SK-N-SH (cell line): ENCODE results near the gene TMEM163. TPM values are rescaled to one million over a fixed set of nuclear protein-coding genes. Genes with fewer than 3 reads are reported as not detected.

Source experiments
- CTCF ChIA-PET: fragments of 300-600, 350-600 bp; formaldehyde crosslinking; extraction: SDS; loops from one replicate; lab custom pipeline; 2021; lab: Yijun Ruan, JAX
- POLR2A ChIA-PET: fragments of 350-600 bp; sonication (Branson Sonifier 250); formaldehyde crosslinking; extraction: SDS; loops from one replicate; lab custom pipeline; 2020; ENCODE audit warnings: antibody characterized with exemption, inconsistent platforms; lab: Yijun Ruan, JAX
- DNase-seq: peaks from one replicate; pipeline ENCODE4 v3.0.0; 2012
- H2AFZ ChIP-seq: fragments of 200-600 bp; sonication (generic); 2 replicates; pipeline ENCODE4 v1.8.1; 2016; ENCODE audit warnings: antibody characterized with exemption, mild to moderate bottlenecking, low read depth
- H3F3A ChIP-seq: fragments of 200-600 bp; sonication (generic); replicated peaks from 2 replicates; pipeline ENCODE3; 2016; ENCODE audit warnings: antibody characterized with exemption, mild to moderate bottlenecking; ENCODE audit not compliant: insufficient read depth
- H3K27ac ChIP-seq, 2 experiments: fragments of 200-500 bp in 1 of 2; fragments of 200-600 bp in 1 of 2; sonication (Bioruptor generic) in 1 of 2; sonication (generic), shearing (Covaris generic) in 1 of 2; 2 replicates each; pipeline versions ENCODE4 v1.5.1 to v1.6.1; 2014 to 2016; ENCODE audit warnings: low read depth in 2 of 2, inconsistent platforms in 1 of 2, low read length in 1 of 2, mild to moderate bottlenecking in 1 of 2, mixed read lengths in 1 of 2
- H3K27me3 ChIP-seq: fragments of 200-600 bp; sonication (generic), shearing (Covaris generic); 2 replicates; pipeline ENCODE4 v1.6.1; 2016; ENCODE audit warnings: mixed run types; ENCODE audit not compliant: insufficient read depth
- H3K36me3 ChIP-seq, 2 experiments: fragments of 200-500 bp in 1 of 2; fragments of 200-600 bp in 1 of 2; sonication (Bioruptor generic) in 1 of 2; sonication (generic) in 1 of 2; replicated peaks in 1 of 2; 2 replicates each; pipeline versions ENCODE3 to v1.5.1; 2014 to 2016; ENCODE audit warnings: low read length in 1 of 2, mild to moderate bottlenecking in 1 of 2; ENCODE audit not compliant: insufficient read depth in 2 of 2, control insufficient read depth in 1 of 2
- H3K4me1 ChIP-seq, 2 experiments: fragments of 200-500 bp in 1 of 2; fragments of 200-600 bp in 1 of 2; sonication (Bioruptor generic) in 1 of 2; sonication (generic), shearing (Covaris generic) in 1 of 2; 2 replicates each; pipeline versions ENCODE4 v1.5.1 to v1.6.1; 2014 to 2016; ENCODE audit warnings: low read depth in 1 of 2, low read length in 1 of 2, mixed run types in 1 of 2; ENCODE audit not compliant: insufficient read depth in 2 of 2, control insufficient read depth in 1 of 2
- H3K4me2 ChIP-seq: fragments of 200-600 bp; sonication (generic), shearing (Covaris generic); 2 replicates; pipeline ENCODE4 v1.6.1; 2017; ENCODE audit warnings: mixed run types
- H3K4me3 ChIP-seq, 2 experiments: fragments of 200-500 bp in 1 of 2; fragments of 200-600 bp in 1 of 2; sonication (Bioruptor generic) in 1 of 2; sonication (generic), shearing (Covaris generic) in 1 of 2; 2 replicates each; pipeline versions ENCODE4 v1.5.1 to v1.8.1; 2014 to 2016; ENCODE audit warnings: low read depth in 2 of 2, inconsistent platforms in 1 of 2, low read length in 1 of 2, mild to moderate bottlenecking in 1 of 2, mixed read lengths in 1 of 2, moderate library complexity in 1 of 2
- H3K79me2 ChIP-seq: fragments of 200-600 bp; sonication (generic); 2 replicates; pipeline ENCODE4 v1.8.1; 2017; ENCODE audit warnings: mild to moderate bottlenecking; ENCODE audit not compliant: insufficient read depth
- H3K9ac ChIP-seq: fragments of 200-600 bp; sonication (generic); 2 replicates; pipeline ENCODE4 v1.6.1; 2017; ENCODE audit warnings: mixed run types
- H3K9me2 ChIP-seq: fragments of 200-600 bp; sonication (generic); 2 replicates; pipeline ENCODE4 v1.6.1; 2017; ENCODE audit warnings: mixed run types
- H3K9me3 ChIP-seq: fragments of 200-600 bp; sonication (generic); 2 replicates; pipeline ENCODE4 v1.6.1; 2017; ENCODE audit warnings: mixed run types, mild to moderate bottlenecking, moderate library complexity
- H4K20me1 ChIP-seq: fragments of 200-600 bp; sonication (generic); 2 replicates; pipeline ENCODE4 v1.6.1; 2017; ENCODE audit warnings: mild to moderate bottlenecking, mixed run types; ENCODE audit not compliant: insufficient read depth
- ELF1 ChIP-seq: IDR thresholded peaks from 2 replicates; pipeline ENCODE4 v1.4.0; 2012
- EP300 ChIP-seq, 2 experiments: IDR thresholded peaks; 2 replicates each; pipeline versions ENCODE4 v1.4.0 to v1.6.1; 2012; ENCODE audit warnings: borderline replicate concordance in 1 of 2, low read depth in 1 of 2, low read length in 1 of 2
- GABPA ChIP-seq: IDR thresholded peaks from 2 replicates; pipeline ENCODE4 v1.4.0; 2012; ENCODE audit warnings: low read depth, mild to moderate bottlenecking
- GATA2 ChIP-seq: sonication (generic); formaldehyde crosslinking; IDR thresholded peaks from 2 replicates; pipeline ENCODE4 v1.5.0; 2020; ENCODE audit warnings: mild to moderate bottlenecking, missing genetic modification reagents
- JUND ChIP-seq: IDR thresholded peaks from 2 replicates; pipeline ENCODE4 v1.4.0; 2012
- MEF2A ChIP-seq: IDR thresholded peaks from 2 replicates; pipeline ENCODE4 v1.4.0; 2012; ENCODE audit warnings: low read depth, borderline replicate concordance
- RAD21 ChIP-seq: IDR thresholded peaks from 2 replicates; pipeline ENCODE4 v1.6.1; 2012; ENCODE audit warnings: mild to moderate bottlenecking, low read length
- RCOR1 ChIP-seq: fragments of 150-350 bp; IDR thresholded peaks from 2 replicates; pipeline ENCODE4 v1.6.1; 2017; ENCODE audit warnings: antibody characterized with exemption, low read length
- RXRA ChIP-seq: IDR thresholded peaks from 2 replicates; pipeline ENCODE4 v1.4.0; 2012; ENCODE audit warnings: low read depth, mild to moderate bottlenecking, borderline replicate concordance
- SIN3A ChIP-seq: IDR thresholded peaks from 2 replicates; pipeline ENCODE4 v1.6.1; 2012; ENCODE audit warnings: low read depth, mild to moderate bottlenecking, low read length, moderate library complexity, borderline replicate concordance
- YY1 ChIP-seq: IDR thresholded peaks from 2 replicates; pipeline ENCODE4 v1.4.0; 2012; ENCODE audit warnings: low read depth, mild to moderate bottlenecking
- WGBS: methylation state at CpG from one replicate; pipeline ENCODE4 v1.1.6; 2017; ENCODE audit warnings: low lambda C conversion rate; 5-methylcytosine and 5-hydroxymethylcytosine counted together
- polyA plus RNA-seq, 3 experiments: library from polyadenylated mRNA; depleted of rRNA; stranded (reverse); fragments of >200 nt; gene quantifications; 2 replicates each; pipeline ENCODE4 v1.2.3, GENCODE V29; 2012
- TF ChIP-seq, protein P1 (sequence below): IDR thresholded peaks from 2 replicates; pipeline ENCODE4 v1.4.0; 2012; ENCODE audit warnings: low read depth, borderline replicate concordance
- TF ChIP-seq, protein P2 (sequence below): fragments of 150-350 bp; IDR thresholded peaks from 2 replicates; pipeline ENCODE4 v1.6.1; 2016; ENCODE audit warnings: mild to moderate bottlenecking, low read depth, low read length
- TF ChIP-seq, protein P3 (sequence below): IDR thresholded peaks from 2 replicates; pipeline ENCODE4 v1.4.0; 2012; ENCODE audit warnings: low read depth, borderline replicate concordance
- TF ChIP-seq, protein P4 (sequence below): IDR thresholded peaks from 2 replicates; pipeline ENCODE4; 2012

TMEM163 gene
- polyA plus RNA-seq, 1 of the 3 experiments (the other 2 are of a cell fraction), result not detected

DNA sequence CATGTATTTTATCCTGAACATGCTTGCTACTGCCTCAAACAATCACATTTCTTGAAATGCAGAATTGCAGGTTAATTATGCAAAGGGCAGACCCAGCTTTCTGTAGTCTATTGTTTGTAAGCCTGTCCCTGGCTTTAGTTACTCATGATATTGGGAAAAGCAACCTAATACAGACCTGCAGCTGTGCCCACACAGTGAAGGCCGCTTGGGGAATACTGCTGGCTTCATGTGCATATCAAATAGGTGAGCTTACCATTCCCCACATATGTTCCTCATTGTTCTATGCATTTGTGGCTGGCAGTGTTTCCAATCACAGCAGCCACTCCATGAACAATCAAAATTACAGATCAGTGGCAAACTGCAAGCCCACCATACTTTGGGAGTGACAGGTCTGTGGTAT, 186.3 kb downstream of the TMEM163 start:
- Histone ChIP-seq H3K9me3 (no peaks in the 10 kb centered on the region), H3F3A (no peaks in the 10 kb centered on the region), H3K4me2 (no peak overlapping the region), H3K4me1 (peaks cover 0 to 6% of the 10 kb centered on the region in 2 experiments; a peak in 1 of 4 replicates), H3K36me3 (no peaks in the 10 kb centered on the region), H3K27me3 (no peaks in the 10 kb centered on the region), H3K4me3 (no peak overlapping the region), H3K27ac (no peak overlapping the region), H2AFZ (no peak overlapping the region), H4K20me1 (no peaks in the 10 kb centered on the region), H3K9me2 (no peaks in the 10 kb centered on the region), H3K79me2 (no peaks in the 10 kb centered on the region), H3K9ac (no peak overlapping the region)
- WGBS, result 8% methylated on average over 1 of the region's 1 CpG
- POLR2A ChIA-PET, result interaction anchor here (0.6 kb wide), 1 partner anchor 390 kb away, joined by 4 read pairs; no protein-coding TSS in a partner anchor
- TF ChIP-seq, protein P1, sequence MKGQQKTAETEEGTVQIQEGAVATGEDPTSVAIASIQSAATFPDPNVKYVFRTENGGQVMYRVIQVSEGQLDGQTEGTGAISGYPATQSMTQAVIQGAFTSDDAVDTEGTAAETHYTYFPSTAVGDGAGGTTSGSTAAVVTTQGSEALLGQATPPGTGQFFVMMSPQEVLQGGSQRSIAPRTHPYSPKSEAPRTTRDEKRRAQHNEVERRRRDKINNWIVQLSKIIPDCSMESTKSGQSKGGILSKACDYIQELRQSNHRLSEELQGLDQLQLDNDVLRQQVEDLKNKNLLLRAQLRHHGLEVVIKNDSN, result no peak
- TF ChIP-seq, protein P2, sequence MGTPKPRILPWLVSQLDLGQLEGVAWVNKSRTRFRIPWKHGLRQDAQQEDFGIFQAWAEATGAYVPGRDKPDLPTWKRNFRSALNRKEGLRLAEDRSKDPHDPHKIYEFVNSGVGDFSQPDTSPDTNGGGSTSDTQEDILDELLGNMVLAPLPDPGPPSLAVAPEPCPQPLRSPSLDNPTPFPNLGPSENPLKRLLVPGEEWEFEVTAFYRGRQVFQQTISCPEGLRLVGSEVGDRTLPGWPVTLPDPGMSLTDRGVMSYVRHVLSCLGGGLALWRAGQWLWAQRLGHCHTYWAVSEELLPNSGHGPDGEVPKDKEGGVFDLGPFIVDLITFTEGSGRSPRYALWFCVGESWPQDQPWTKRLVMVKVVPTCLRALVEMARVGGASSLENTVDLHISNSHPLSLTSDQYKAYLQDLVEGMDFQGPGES, result no peak
- TF ChIP-seq YY1, result no peak
- no peak for TF ChIP-seq MEF2A
- TF ChIP-seq RAD21, result no peak
- no peak for TF ChIP-seq JUND
- no peak for TF ChIP-seq GATA2 (CRISPR knock-in tag)
- TF ChIP-seq ELF1, result no peak
- TF ChIP-seq, protein P3, sequence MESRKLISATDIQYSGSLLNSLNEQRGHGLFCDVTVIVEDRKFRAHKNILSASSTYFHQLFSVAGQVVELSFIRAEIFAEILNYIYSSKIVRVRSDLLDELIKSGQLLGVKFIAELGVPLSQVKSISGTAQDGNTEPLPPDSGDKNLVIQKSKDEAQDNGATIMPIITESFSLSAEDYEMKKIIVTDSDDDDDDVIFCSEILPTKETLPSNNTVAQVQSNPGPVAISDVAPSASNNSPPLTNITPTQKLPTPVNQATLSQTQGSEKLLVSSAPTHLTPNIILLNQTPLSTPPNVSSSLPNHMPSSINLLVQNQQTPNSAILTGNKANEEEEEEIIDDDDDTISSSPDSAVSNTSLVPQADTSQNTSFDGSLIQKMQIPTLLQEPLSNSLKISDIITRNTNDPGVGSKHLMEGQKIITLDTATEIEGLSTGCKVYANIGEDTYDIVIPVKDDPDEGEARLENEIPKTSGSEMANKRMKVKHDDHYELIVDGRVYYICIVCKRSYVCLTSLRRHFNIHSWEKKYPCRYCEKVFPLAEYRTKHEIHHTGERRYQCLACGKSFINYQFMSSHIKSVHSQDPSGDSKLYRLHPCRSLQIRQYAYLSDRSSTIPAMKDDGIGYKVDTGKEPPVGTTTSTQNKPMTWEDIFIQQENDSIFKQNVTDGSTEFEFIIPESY, result no peak
- no peak for TF ChIP-seq RXRA
- TF ChIP-seq, protein P4, sequence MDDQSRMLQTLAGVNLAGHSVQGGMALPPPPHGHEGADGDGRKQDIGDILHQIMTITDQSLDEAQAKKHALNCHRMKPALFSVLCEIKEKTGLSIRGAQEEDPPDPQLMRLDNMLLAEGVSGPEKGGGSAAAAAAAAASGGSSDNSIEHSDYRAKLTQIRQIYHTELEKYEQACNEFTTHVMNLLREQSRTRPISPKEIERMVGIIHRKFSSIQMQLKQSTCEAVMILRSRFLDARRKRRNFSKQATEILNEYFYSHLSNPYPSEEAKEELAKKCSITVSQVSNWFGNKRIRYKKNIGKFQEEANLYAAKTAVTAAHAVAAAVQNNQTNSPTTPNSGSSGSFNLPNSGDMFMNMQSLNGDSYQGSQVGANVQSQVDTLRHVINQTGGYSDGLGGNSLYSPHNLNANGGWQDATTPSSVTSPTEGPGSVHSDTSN, result no peak
- TF ChIP-seq EP300 (IDR thresholded peaks at IDR 0.05; ENCODE audit: borderline replicate concordance in 1 of 2, low read depth in 1 of 2, low read length in 1 of 2), result no peak
- no peak for TF ChIP-seq RCOR1
- no peak for TF ChIP-seq GABPA
- TF ChIP-seq SIN3A, result no peak
- CTCF ChIA-PET, result interaction anchor here (1.0 to 1.2 kb wide), 2 partner anchors 139 to 366 kb away, joined by 3 read pairs; no protein-coding TSS in a partner anchor
- no peak for DNase-seq
